CD14-positive monocyte (primary cell): ENCODE data around the gene PARVB. TPM values are rescaled to one million over a fixed set of nuclear protein-coding genes. Genes with fewer than 3 reads are reported as not detected.

ENCODE experiments used
- DNase-seq, 3 donors: peaks; one replicate each; pipeline ENCODE4 v3.0.0-alpha.2; 2011 to 2022
- H2AFZ ChIP-seq: 2 replicates; pipeline ENCODE4 v1.6.0; 2012; ENCODE audit warnings: mild to moderate bottlenecking, low read depth, low read length, inconsistent platforms; ENCODE audit not compliant: insufficient read depth, poor library complexity, severe bottlenecking
- H3K27ac ChIP-seq, 2 donors: 1 replicate in 1 of 2; 2 replicates in 1 of 2; pipeline ENCODE4 v1.5.1; 2012 to 2013; ENCODE audit warnings: low read length in 2 of 2, control low read depth in 1 of 2, inconsistent platforms in 1 of 2, low read depth in 1 of 2, mild to moderate bottlenecking in 1 of 2
- H3K27me3 ChIP-seq, 2 donors: one replicate each; pipeline versions ENCODE4 v1.6.0 to v1.6.1; 2011 to 2013; ENCODE audit warnings: low read length in 2 of 2; ENCODE audit not compliant: control insufficient read depth in 2 of 2, insufficient read depth in 2 of 2
- H3K36me3 ChIP-seq, 2 donors: replicated peaks in 1 of 2; 1 replicate in 1 of 2; 2 replicates in 1 of 2; pipeline versions ENCODE4 v1.5.1 to v1.6.1; 2012 to 2013; ENCODE audit warnings: low read length in 2 of 2, control low read depth in 1 of 2, inconsistent platforms in 1 of 2, mild to moderate bottlenecking in 1 of 2; ENCODE audit not compliant: insufficient read depth in 2 of 2, control insufficient read depth in 1 of 2
- H3K4me1 ChIP-seq, 2 donors: 1 replicate in 1 of 2; 2 replicates in 1 of 2; pipeline versions ENCODE4 v1.5.1 to v1.6.1; 2012 to 2013; ENCODE audit warnings: low read length in 2 of 2, control low read depth in 1 of 2, inconsistent platforms in 1 of 2, mild to moderate bottlenecking in 1 of 2, moderate library complexity in 1 of 2; ENCODE audit not compliant: insufficient read depth in 2 of 2, control insufficient read depth in 1 of 2
- H3K4me2 ChIP-seq: replicated peaks from 2 replicates; pipeline ENCODE3; 2012; ENCODE audit warnings: low read length, moderate library complexity, mild to moderate bottlenecking; ENCODE audit not compliant: poor library complexity, severe bottlenecking; ENCODE audit errors: extremely low read depth
- H3K4me3 ChIP-seq, 3 experiments: fragments of 200-600 bp in 1 of 3; sonication (generic) in 1 of 3; replicated peaks in 1 of 3; 1 replicate in 2 of 3; 2 replicates in 1 of 3; pipeline ENCODE4 v1.5.1; 2011 to 2013; ENCODE audit warnings: low read length in 3 of 3, mild to moderate bottlenecking in 3 of 3, control low read depth in 2 of 3, low read depth in 2 of 3, inconsistent platforms in 1 of 3, moderate library complexity in 1 of 3
- H3K79me2 ChIP-seq: 2 replicates; pipeline ENCODE4 v1.6.0; 2012; ENCODE audit warnings: mild to moderate bottlenecking, control low read depth, inconsistent platforms, low read length, moderate library complexity; ENCODE audit not compliant: insufficient read depth
- H3K9ac ChIP-seq: 2 replicates; pipeline ENCODE4 v1.6.0; 2017; ENCODE audit warnings: low read length, mild to moderate bottlenecking; ENCODE audit not compliant: insufficient read depth, poor library complexity, severe bottlenecking
- H3K9me3 ChIP-seq, 2 donors: replicated peaks in 1 of 2; 1 replicate in 1 of 2; 2 replicates in 1 of 2; pipeline versions ENCODE4 v1.5.1 to v1.6.1; 2012 to 2013; ENCODE audit warnings: low read length in 2 of 2, control low read depth in 1 of 2; ENCODE audit not compliant: control insufficient read depth in 1 of 2, insufficient read depth in 1 of 2
- H4K20me1 ChIP-seq: 2 replicates; pipeline ENCODE4 v1.6.0; 2012; ENCODE audit warnings: mild to moderate bottlenecking, low read length, control low read depth, moderate library complexity; ENCODE audit not compliant: insufficient read depth
- H3K27ac Mint-ChIP-seq, 7 donors: one replicate each; pipeline ENCODE4 v1.8.0; 2020; ENCODE audit warnings: mild to moderate bottlenecking in 7 of 7, mixed read lengths in 7 of 7, moderate library complexity in 6 of 7, inconsistent platforms in 2 of 7
- H3K27me3 Mint-ChIP-seq, 3 donors: one replicate each; pipeline ENCODE4 v1.8.0; 2021 to 2022; ENCODE audit warnings: low read depth in 3 of 3, mild to moderate bottlenecking in 3 of 3, mixed read lengths in 3 of 3, moderate library complexity in 3 of 3, inconsistent platforms in 1 of 3
- H3K36me3 Mint-ChIP-seq, 2 donors: one replicate each; pipeline ENCODE4 v1.8.0; 2020; ENCODE audit warnings: mixed read lengths in 2 of 2, inconsistent platforms in 1 of 2, mild to moderate bottlenecking in 1 of 2
- H3K4me1 Mint-ChIP-seq: one replicate; pipeline ENCODE4 v1.8.0; 2020; ENCODE audit warnings: mild to moderate bottlenecking, mixed read lengths
- H3K4me3 Mint-ChIP-seq, 2 donors: one replicate each; pipeline ENCODE4 v1.8.0; 2020; ENCODE audit warnings: mild to moderate bottlenecking in 2 of 2, mixed read lengths in 2 of 2, moderate library complexity in 1 of 2
- H3K9me3 Mint-ChIP-seq, 7 donors: one replicate each; pipeline ENCODE4 v1.8.0; 2020 to 2022; ENCODE audit warnings: mixed read lengths in 7 of 7, mild to moderate bottlenecking in 6 of 7, moderate library complexity in 6 of 7, inconsistent platforms in 2 of 7
- WGBS: methylation state at CpG from one replicate; pipeline ENCODE4 v1.1.5; 2013; ENCODE audit warnings: missing lambda C conversion rate; ENCODE audit not compliant: insufficient coverage; 5-methylcytosine and 5-hydroxymethylcytosine counted together
- intact Hi-C, 2 donors: fragments of 100-400 bp; cut with micrococcal nuclease; formaldehyde crosslinking; loops; one replicate each; pipeline versions ENCODE4 v1.15.0 to v1.15.1; 2023
- polyA plus RNA-seq, 3 donors: library from polyadenylated mRNA; depleted of rRNA in 1 of 3; unstranded in 2 of 3; stranded (reverse) in 1 of 3; fragments of 300-500 nt in 2 of 3; fragments of >200 nt in 1 of 3; fragmentation: Illumina TruSeq in 2 of 3; gene quantifications; 1 replicate in 2 of 3; 2 replicates in 1 of 3; pipeline ENCODE4 v1.2.3, GENCODE V29; 2012 to 2021
- TF ChIP-seq, protein P1 (sequence below): fragments of 200-600 bp; IDR thresholded peaks from one replicate; pipeline ENCODE4 v1.8.0; 2022; ENCODE audit warnings: antibody characterized with exemption, mild to moderate bottlenecking

Gene PARVB
- polyA plus RNA-seq, 3 donors = 13.4 to 38.5 (median 17.9) TPM

DNA sequence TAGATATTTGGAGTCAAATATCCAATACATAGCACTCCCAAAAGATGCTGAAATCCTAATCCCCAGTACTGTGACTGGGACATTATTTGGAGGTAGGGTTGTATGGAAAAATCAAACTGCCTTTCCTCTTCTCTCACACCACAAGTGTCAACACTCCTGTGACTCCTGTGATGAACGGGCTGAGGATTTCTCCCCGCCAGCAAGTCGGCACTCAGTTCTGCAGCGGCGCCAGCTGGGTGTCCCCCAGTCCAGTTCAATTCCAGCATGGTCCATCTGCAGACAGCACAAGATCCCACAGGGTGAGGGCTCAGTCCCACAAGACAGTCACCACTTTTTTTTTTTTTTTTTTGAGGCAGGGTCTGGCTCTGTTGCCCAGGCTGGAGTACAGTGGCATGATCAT, 4.3 kb upstream of the PARVB start:
- no peaks in the 10 kb centered on the region for H3K36me3 ChIP-seq
- Mint-ChIP-seq H3K27ac (peak overlapping the region in 1 of 7 donors; percentile 36), H3K9me3 (no peaks in the 10 kb centered on the region), H3K4me3 (no peak overlapping the region), H3K27me3 (peaks cover 0 to 2% (median 0%) of the 10 kb centered on the region in 3 donors), H3K4me1 (peaks cover 24% of the 10 kb centered on the region), H3K36me3 (peaks cover 0 to 2% of the 10 kb centered on the region in 2 donors)
- WGBS = 95% methylated on average over 5 of the region's 5 CpGs
- H2AFZ ChIP-seq = no peak overlapping the region
- H3K27me3 ChIP-seq = no peaks in the 10 kb centered on the region
- H3K9ac ChIP-seq = no peak overlapping the region
- H3K4me2 ChIP-seq = no peak overlapping the region
- TF ChIP-seq, protein P1, sequence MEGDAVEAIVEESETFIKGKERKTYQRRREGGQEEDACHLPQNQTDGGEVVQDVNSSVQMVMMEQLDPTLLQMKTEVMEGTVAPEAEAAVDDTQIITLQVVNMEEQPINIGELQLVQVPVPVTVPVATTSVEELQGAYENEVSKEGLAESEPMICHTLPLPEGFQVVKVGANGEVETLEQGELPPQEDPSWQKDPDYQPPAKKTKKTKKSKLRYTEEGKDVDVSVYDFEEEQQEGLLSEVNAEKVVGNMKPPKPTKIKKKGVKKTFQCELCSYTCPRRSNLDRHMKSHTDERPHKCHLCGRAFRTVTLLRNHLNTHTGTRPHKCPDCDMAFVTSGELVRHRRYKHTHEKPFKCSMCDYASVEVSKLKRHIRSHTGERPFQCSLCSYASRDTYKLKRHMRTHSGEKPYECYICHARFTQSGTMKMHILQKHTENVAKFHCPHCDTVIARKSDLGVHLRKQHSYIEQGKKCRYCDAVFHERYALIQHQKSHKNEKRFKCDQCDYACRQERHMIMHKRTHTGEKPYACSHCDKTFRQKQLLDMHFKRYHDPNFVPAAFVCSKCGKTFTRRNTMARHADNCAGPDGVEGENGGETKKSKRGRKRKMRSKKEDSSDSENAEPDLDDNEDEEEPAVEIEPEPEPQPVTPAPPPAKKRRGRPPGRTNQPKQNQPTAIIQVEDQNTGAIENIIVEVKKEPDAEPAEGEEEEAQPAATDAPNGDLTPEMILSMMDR = no peak
- H3K4me3 ChIP-seq = no peak overlapping the region
- no peak for DNase-seq
- H4K20me1 ChIP-seq = no peaks in the 10 kb centered on the region
- H3K27ac ChIP-seq = no peak overlapping the region
- intact Hi-C loops = no loop called here
- no peaks in the 10 kb centered on the region for H3K9me3 ChIP-seq
- H3K4me1 ChIP-seq = peaks cover 16% of the 10 kb centered on the region in 2 donors
- H3K79me2 ChIP-seq = peaks cover 5% of the 10 kb centered on the region

DNA sequence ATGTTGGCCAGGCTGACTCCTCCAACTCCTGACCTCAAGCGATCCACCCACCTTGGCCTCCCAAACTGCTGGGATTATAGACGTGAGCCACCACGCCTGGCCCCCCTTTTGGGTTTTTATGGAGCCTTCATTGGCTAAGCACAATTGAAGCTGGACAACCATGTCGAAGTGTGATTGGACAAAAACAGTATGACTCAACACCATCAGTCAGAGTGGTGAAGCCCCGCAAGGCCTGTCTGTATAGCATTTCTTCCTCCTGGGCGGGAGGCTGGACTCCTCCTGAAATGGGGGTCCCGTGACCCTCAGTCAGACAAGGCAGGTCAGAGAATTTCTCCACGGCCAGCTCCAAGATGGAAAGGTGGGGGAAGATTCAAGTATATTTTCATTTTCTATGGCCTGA, 3.1 kb upstream of the PARVB start:
- Histone ChIP-seq H3K4me3 (no peak overlapping the region), H2AFZ (no peak overlapping the region), H3K27me3 (no peaks in the 10 kb centered on the region), H4K20me1 (no peaks in the 10 kb centered on the region), H3K27ac (no peak overlapping the region), H3K9me3 (no peaks in the 10 kb centered on the region), H3K79me2 (peaks cover 10% of the 10 kb centered on the region), H3K4me2 (no peak overlapping the region), H3K36me3 (no peaks in the 10 kb centered on the region), H3K9ac (no peak overlapping the region), H3K4me1 (peaks cover 27% of the 10 kb centered on the region in 2 donors)
- Mint-ChIP-seq H3K9me3 (peaks cover 0 to 2% (median 0%) of the 10 kb centered on the region in 7 donors), H3K36me3 (peaks cover 0 to 7% of the 10 kb centered on the region in 2 donors), H3K27me3 (peaks cover 0 to 2% (median 0%) of the 10 kb centered on the region in 3 donors), H3K27ac (peak overlapping the region in 1 of 7 donors; percentile 57), H3K4me3 (no peak overlapping the region), H3K4me1 (peaks cover 33% of the 10 kb centered on the region)
- WGBS = 93% methylated on average over 4 of the region's 8 CpGs
- DNase-seq = peak in 1 of 3 donors; percentile 25
- TF ChIP-seq, protein P1 = no peak
- intact Hi-C loops = no loop called here
